Neural cell (in vitro differentiated cells): ENCODE measurements around the gene TMC3. TPM values are rescaled to one million over a fixed set of nuclear protein-coding genes. Genes with fewer than 3 reads are reported as not detected.

Experiments used
- H2AFZ ChIP-seq: fragments of 200-600, 300-800 bp; sonication (generic), shearing (Covaris generic); 2 replicates; pipeline ENCODE4 v1.6.0; 2014; ENCODE audit warnings: low read depth, mild to moderate bottlenecking, antibody characterized with exemption, low read length, moderate library complexity
- H3F3A ChIP-seq: fragments of 200-600 bp; shearing (Covaris generic); 2 replicates; pipeline ENCODE4 v1.6.1; 2016; ENCODE audit warnings: mild to moderate bottlenecking, moderate library complexity, mixed read lengths, antibody characterized with exemption, low read length; ENCODE audit not compliant: insufficient read depth, poor library complexity, severe bottlenecking
- H3K27ac ChIP-seq: fragments of 200-600, 300-800 bp; sonication (generic), shearing (Covaris generic); 2 replicates; pipeline ENCODE4 v1.5.1; 2014; ENCODE audit warnings: mild to moderate bottlenecking, low read length, moderate library complexity
- H3K27me3 ChIP-seq: fragments of 300-800, 200-600 bp; sonication (generic), shearing (Covaris generic); 2 replicates; pipeline ENCODE4 v1.6.0; 2014; ENCODE audit warnings: mild to moderate bottlenecking, low read depth, low read length, moderate library complexity; ENCODE audit not compliant: insufficient read depth
- H3K36me3 ChIP-seq: fragments of 300-800, 200-600 bp; sonication (generic), shearing (Covaris generic); 2 replicates; pipeline ENCODE4 v1.5.1; 2014; ENCODE audit warnings: mild to moderate bottlenecking, antibody characterized with exemption, low read length, moderate library complexity; ENCODE audit not compliant: insufficient read depth
- H3K4me2 ChIP-seq: fragments of 300-800, 200-600 bp; sonication (generic), shearing (Covaris generic); 2 replicates; pipeline ENCODE4 v1.6.0; 2014; ENCODE audit warnings: mild to moderate bottlenecking, low read length
- H3K4me3 ChIP-seq: fragments of 300-800, 200-600 bp; sonication (generic), shearing (Covaris generic); 2 replicates; pipeline ENCODE4 v1.5.1; 2014; ENCODE audit warnings: mild to moderate bottlenecking, low read length, moderate library complexity
- H3K79me2 ChIP-seq: fragments of 200-600 bp; shearing (Covaris generic); replicated peaks from 2 replicates; pipeline ENCODE4 v1.6.0; 2014; ENCODE audit warnings: mild to moderate bottlenecking, low read length, moderate library complexity; ENCODE audit not compliant: insufficient read depth
- H3K9ac ChIP-seq: fragments of 300-800, 200-600 bp; sonication (generic), shearing (Covaris generic); 2 replicates; pipeline ENCODE4 v1.6.1; 2016; ENCODE audit warnings: mild to moderate bottlenecking, low read length, mixed read lengths
- H3K9me2 ChIP-seq: fragments of 200-600 bp; shearing (Covaris generic); 2 replicates; pipeline ENCODE4 v1.6.1; 2016; ENCODE audit warnings: mild to moderate bottlenecking, low read length, mixed read lengths; ENCODE audit not compliant: insufficient read depth
- H3K9me3 ChIP-seq: fragments of 200-600, 300-800 bp; sonication (generic), shearing (Covaris generic); 2 replicates; pipeline ENCODE4 v1.6.1; 2016; ENCODE audit warnings: mild to moderate bottlenecking, mixed run types, low read length, moderate library complexity, mixed read lengths
- H4K20me1 ChIP-seq: fragments of 200-600 bp; shearing (Covaris generic); 2 replicates; pipeline ENCODE4 v1.6.1; 2016; ENCODE audit warnings: mild to moderate bottlenecking, mixed run types; ENCODE audit not compliant: insufficient read depth
- CTCF ChIP-seq: fragments of 450-650 bp; IDR thresholded peaks from 2 replicates; pipeline ENCODE4 v1.5.1; 2014; ENCODE audit warnings: antibody characterized with exemption, mild to moderate bottlenecking, moderate library complexity; ENCODE audit not compliant: poor library complexity, severe bottlenecking
- EP300 ChIP-seq: fragments of 450-650 bp; conservative IDR thresholded peaks from 2 replicates; pipeline ENCODE4 v1.6.1; 2014; ENCODE audit warnings: antibody characterized with exemption, mild to moderate bottlenecking, moderate library complexity; ENCODE audit not compliant: poor library complexity, severe bottlenecking
- EZH2 ChIP-seq: fragments of 200-600, 300-800 bp; shearing (Covaris generic), sonication (generic); IDR thresholded peaks from 2 replicates; pipeline ENCODE4 v1.6.1; 2014; ENCODE audit warnings: antibody characterized with exemption, low read length, borderline replicate concordance, mild to moderate bottlenecking; ENCODE audit not compliant: insufficient read depth, poor library complexity, severe bottlenecking
- MXI1 ChIP-seq: fragments of 450-650 bp; conservative IDR thresholded peaks from 2 replicates; pipeline ENCODE4 v1.6.1; 2014; ENCODE audit warnings: antibody characterized with exemption, mild to moderate bottlenecking; ENCODE audit not compliant: poor library complexity, severe bottlenecking
- POLR2AphosphoS5 ChIP-seq: IDR thresholded peaks from 2 replicates; pipeline ENCODE4 v1.6.1; 2012
- RAD21 ChIP-seq: fragments of 450-650 bp; conservative IDR thresholded peaks from 2 replicates; pipeline ENCODE4 v1.6.1; 2014; ENCODE audit warnings: antibody characterized with exemption, mild to moderate bottlenecking, moderate library complexity
- SMC3 ChIP-seq: fragments of 450-650 bp; conservative IDR thresholded peaks from 2 replicates; pipeline ENCODE4 v1.6.1; 2014; ENCODE audit warnings: antibody characterized with exemption, mild to moderate bottlenecking, moderate library complexity; ENCODE audit not compliant: poor library complexity
- TAF1 ChIP-seq: IDR thresholded peaks from 2 replicates; pipeline ENCODE4 v1.6.1; 2012; ENCODE audit warnings: low read depth
- polyA plus RNA-seq: library from polyadenylated mRNA; depleted of rRNA; stranded (reverse); fragments of >200 nt; gene quantifications from 2 replicates; pipeline ENCODE4 v1.2.3, GENCODE V29; 2014
- TF ChIP-seq, protein P1 (sequence below): IDR thresholded peaks from 2 replicates; pipeline ENCODE4 v1.6.1; 2012; ENCODE audit warnings: borderline replicate concordance

The TMC3 gene
- polyA plus RNA-seq, 1 donor from 2014 or later, result not detected

DNA sequence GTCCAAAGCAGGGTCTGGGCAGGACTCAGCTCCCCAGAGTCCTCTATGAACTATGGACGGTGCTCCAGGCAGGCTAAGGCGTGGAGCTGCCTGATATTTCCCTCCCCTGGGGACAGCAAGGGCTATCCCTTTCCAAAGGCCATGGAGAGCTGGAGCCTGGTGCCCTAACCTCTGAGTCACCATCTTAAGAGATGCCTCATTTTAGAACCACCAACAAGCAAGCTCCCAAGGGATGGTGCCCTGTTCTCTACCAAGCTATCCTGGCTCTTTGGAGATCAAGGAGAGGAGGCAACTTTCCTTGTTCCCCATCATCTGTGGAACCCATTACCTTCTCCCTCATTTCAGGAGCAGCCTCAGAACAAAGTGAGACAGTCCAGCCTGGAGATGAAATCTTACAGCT is 65.8 kb downstream of the TMC3 start:
- Histone ChIP-seq H4K20me1 (no peaks in the 10 kb centered on the region), H3K79me2 (no peaks in the 10 kb centered on the region), H3K9ac (no peak overlapping the region), H3F3A (no peaks in the 10 kb centered on the region), H3K27ac (no peak overlapping the region), H3K4me2 (no peak overlapping the region), H3K9me2 (no peaks in the 10 kb centered on the region), H3K4me3 (no peak overlapping the region), H3K9me3 (no peaks in the 10 kb centered on the region), H3K27me3 (no peaks in the 10 kb centered on the region), H2AFZ (no peak overlapping the region), H3K36me3 (no peaks in the 10 kb centered on the region)
- TF ChIP-seq SMC3 (no peak), MXI1 (no peak), EZH2 (no peak), CTCF (no peak), RAD21 (no peak), EP300 (no peak), TAF1 (no peak)
- TF ChIP-seq, protein P1, sequence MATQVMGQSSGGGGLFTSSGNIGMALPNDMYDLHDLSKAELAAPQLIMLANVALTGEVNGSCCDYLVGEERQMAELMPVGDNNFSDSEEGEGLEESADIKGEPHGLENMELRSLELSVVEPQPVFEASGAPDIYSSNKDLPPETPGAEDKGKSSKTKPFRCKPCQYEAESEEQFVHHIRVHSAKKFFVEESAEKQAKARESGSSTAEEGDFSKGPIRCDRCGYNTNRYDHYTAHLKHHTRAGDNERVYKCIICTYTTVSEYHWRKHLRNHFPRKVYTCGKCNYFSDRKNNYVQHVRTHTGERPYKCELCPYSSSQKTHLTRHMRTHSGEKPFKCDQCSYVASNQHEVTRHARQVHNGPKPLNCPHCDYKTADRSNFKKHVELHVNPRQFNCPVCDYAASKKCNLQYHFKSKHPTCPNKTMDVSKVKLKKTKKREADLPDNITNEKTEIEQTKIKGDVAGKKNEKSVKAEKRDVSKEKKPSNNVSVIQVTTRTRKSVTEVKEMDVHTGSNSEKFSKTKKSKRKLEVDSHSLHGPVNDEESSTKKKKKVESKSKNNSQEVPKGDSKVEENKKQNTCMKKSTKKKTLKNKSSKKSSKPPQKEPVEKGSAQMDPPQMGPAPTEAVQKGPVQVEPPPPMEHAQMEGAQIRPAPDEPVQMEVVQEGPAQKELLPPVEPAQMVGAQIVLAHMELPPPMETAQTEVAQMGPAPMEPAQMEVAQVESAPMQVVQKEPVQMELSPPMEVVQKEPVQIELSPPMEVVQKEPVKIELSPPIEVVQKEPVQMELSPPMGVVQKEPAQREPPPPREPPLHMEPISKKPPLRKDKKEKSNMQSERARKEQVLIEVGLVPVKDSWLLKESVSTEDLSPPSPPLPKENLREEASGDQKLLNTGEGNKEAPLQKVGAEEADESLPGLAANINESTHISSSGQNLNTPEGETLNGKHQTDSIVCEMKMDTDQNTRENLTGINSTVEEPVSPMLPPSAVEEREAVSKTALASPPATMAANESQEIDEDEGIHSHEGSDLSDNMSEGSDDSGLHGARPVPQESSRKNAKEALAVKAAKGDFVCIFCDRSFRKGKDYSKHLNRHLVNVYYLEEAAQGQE, result no peak

DNA sequence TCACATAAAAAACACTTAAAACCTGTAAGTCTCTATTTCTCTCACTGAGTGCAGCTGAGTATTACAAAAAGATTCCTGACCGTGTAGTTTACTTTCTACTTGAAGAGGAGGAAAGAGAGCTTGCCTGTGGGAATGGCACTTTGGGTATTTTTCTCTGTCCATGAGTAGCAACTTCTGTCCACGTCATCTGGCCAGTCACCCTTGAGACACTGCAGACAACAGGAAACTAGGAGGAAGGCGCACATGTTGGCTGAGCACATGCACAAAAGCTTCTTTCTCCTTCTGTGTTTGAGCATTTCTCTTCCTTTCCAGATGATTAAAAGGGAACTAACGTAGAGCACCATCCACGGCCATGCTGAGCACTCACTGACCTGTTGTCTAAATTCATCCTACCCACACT is 69.8 kb downstream of the TMC3 start:
- Histone ChIP-seq H3K27ac (no peak overlapping the region), H3K79me2 (no peaks in the 10 kb centered on the region), H3K4me3 (no peak overlapping the region), H3K36me3 (no peaks in the 10 kb centered on the region), H4K20me1 (no peaks in the 10 kb centered on the region), H3K9me3 (no peaks in the 10 kb centered on the region), H3K27me3 (no peaks in the 10 kb centered on the region), H3K9me2 (no peaks in the 10 kb centered on the region), H2AFZ (no peak overlapping the region), H3K9ac (no peak overlapping the region), H3F3A (no peaks in the 10 kb centered on the region), H3K4me2 (no peak overlapping the region)
- no peak for TF ChIP-seq MXI1
- no peak for TF ChIP-seq SMC3
- no peak for TF ChIP-seq EZH2
- no peak for TF ChIP-seq CTCF
- TF ChIP-seq POLR2AphosphoS5, result no peak
- no peak for TF ChIP-seq EP300
- TF ChIP-seq TAF1, result no peak
- TF ChIP-seq, protein P1, result no peak
- no peak for TF ChIP-seq RAD21
